HT1080 (cell line): ENCODE results near the gene NPC1L1. TPM values are rescaled to one million over a fixed set of nuclear protein-coding genes. Genes with fewer than 3 reads are reported as not detected.
A peak's percentile ranks its signal among the peaks of the same experiment; 100 is the strongest.

ENCODE experiments used
- DNase-seq: peaks from one replicate; pipeline ENCODE4 v3.0.0-alpha.2; 2015; ENCODE audit warnings: low read depth
- polyA plus RNA-seq, 2 experiments: library from polyadenylated mRNA; depleted of rRNA; stranded (reverse); fragments of >200 nt; gene quantifications; 2 replicates each; pipeline ENCODE4 v1.2.3, GENCODE V29; 2015
- total RNA-seq: library from RNA; depleted of rRNA; stranded (reverse); fragments of >200 nt; shearing (Covaris generic); gene quantifications from 2 replicates; pipeline ENCODE4 v1.2.3, GENCODE V29; 2014; rRNA removed

The NPC1L1 gene, protein sequence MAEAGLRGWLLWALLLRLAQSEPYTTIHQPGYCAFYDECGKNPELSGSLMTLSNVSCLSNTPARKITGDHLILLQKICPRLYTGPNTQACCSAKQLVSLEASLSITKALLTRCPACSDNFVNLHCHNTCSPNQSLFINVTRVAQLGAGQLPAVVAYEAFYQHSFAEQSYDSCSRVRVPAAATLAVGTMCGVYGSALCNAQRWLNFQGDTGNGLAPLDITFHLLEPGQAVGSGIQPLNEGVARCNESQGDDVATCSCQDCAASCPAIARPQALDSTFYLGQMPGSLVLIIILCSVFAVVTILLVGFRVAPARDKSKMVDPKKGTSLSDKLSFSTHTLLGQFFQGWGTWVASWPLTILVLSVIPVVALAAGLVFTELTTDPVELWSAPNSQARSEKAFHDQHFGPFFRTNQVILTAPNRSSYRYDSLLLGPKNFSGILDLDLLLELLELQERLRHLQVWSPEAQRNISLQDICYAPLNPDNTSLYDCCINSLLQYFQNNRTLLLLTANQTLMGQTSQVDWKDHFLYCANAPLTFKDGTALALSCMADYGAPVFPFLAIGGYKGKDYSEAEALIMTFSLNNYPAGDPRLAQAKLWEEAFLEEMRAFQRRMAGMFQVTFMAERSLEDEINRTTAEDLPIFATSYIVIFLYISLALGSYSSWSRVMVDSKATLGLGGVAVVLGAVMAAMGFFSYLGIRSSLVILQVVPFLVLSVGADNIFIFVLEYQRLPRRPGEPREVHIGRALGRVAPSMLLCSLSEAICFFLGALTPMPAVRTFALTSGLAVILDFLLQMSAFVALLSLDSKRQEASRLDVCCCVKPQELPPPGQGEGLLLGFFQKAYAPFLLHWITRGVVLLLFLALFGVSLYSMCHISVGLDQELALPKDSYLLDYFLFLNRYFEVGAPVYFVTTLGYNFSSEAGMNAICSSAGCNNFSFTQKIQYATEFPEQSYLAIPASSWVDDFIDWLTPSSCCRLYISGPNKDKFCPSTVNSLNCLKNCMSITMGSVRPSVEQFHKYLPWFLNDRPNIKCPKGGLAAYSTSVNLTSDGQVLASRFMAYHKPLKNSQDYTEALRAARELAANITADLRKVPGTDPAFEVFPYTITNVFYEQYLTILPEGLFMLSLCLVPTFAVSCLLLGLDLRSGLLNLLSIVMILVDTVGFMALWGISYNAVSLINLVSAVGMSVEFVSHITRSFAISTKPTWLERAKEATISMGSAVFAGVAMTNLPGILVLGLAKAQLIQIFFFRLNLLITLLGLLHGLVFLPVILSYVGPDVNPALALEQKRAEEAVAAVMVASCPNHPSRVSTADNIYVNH (N-terminal part only)
- total RNA-seq, result not detected in 2 replicates
- not detected in 2 replicates for polyA plus RNA-seq (2015; cell fraction: cytosol; rRNA removed)
- polyA plus RNA-seq (2015; cell fraction: nucleus; rRNA removed), result not detected in 2 replicates

DNA sequence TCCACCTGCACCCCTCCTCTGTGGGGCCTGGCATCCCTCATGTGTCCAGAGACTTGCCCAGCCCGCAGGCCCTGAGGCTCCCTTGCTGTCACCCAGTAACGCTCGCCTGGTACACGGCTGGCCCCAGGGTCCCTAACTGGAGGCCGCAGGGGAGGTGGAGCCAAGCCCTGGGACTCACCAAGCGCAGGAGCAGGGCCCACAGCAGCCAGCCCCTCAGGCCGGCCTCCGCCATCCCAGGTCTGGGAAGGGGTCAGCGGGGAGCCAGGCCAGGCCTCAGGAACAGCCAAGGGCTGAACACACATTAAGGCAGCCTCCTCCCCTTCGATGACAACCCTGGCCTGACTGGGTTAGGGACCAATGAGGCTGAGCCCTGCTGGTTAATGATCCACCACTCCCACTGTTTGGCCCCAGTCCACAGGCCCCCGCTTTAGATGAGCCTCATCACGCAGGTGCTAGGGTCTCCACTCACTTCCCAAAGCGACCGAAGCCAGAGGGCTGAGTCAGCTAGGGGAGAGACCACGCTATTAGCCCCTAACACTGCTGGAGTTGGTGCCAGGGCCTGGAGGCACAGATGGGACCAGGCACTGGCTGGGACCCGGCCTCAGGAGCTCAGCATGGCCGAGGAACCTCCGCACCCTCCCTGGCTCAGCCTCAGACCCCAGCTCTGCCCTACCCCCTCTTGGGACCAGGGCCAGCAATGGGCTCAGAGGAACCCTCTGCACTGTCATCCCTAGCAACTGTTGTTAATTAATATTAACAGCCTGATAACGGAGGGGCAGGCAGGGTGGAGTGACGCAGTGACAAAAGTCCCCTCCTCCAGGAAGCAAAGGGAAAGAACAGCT is at the start of gene NPC1L1:
Gene NPC1L1, minus strand, starts transcription at position 303 of the 842 bp plus-strand sequence. Its CDS starts 71 bp downstream, at position 232.
- DNase-seq, result no peak

DNA sequence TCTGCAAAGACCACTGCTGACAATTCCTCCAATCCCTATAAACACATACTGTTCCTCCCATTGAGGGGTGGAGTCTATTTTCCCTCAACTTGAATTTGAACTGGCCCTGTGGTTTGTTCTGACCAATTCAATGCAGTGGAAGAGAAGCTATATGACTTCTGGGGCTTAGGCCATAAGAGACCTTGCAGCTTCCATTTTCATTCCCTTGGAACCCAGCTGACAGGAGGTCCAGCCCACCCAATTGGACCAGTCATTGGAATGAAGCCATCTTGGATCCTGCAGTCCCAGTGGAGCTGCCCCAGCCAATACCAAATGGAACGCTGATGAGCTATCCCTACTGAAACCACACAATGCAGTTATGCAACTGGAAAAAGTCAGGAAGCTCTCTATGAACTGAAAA is 49.8 kb upstream of the NPC1L1 start:
- no peak for DNase-seq

DNA sequence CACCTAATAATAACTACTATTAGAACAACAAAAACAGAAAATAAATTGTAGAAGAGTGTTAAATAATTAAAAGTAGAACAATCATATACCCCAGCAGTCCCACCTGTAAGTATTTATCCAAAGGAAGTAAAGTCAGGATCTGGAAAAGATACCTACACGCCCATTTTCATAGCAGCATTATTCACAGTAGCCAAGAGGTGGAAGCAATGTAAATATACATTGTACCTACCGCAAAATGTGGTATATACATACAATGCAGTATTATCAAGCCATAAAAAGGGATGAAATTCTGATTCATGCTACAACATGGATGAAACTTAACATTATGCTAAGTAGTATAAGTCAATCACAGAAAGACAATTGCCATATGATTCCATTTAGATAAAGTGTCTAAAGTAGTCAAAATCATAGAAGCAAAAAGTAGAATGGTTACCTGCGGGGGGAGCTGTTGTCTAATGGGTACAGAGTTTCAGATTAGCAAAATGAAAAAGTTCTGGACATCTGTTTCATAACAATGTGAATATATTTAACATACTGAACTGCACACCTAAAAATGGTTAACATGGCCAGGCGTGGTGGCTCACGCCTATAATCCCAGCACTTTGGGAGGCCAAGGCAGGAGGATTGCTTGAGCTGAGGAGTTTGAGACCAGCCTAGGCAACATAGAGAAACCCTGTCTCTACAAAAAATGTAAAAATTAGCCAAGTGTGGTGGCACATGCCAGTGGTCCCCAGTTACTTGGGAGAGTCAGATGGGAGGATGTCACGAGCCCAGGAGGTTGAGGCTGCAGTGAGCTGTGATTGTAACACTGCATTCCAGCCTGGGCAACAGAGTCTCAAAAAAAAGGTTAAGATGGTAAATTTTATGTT is 46.9 kb upstream of the NPC1L1 start:
- DNase-seq, result peak; percentile 71

DNA sequence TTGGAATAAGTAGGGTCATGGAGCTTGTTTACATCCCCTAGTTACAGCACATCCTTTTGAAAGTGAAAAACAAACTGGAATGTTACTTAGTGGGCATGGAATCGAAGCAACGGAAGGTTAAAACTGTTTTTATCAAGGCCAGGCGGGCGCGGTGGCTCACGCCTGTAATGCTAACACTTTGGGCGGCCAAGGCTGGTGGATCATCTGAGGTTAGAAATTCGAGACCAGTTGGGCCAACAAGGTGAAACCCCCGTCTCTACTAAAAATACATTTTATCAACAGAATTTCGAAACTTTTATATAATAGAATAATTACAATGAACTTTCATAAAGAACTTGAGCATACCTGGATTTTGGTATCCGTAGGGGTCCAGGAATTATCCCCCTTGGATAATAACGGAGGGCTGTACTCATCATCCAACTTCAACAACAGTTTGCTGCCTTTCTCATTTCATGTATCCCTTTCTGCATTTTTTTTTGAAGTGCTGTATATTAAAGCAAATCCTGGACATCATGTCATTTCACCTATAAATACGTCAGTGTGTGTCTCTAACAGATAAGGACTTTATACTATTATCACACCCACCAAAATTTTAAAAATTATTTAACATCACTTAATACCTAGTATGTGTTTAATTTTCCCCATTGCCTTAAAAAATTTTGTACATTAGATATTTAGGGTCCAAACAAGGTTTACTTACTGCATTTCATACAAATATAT is 42.2 kb upstream of the NPC1L1 start:
- DNase-seq, result no peak

DNA sequence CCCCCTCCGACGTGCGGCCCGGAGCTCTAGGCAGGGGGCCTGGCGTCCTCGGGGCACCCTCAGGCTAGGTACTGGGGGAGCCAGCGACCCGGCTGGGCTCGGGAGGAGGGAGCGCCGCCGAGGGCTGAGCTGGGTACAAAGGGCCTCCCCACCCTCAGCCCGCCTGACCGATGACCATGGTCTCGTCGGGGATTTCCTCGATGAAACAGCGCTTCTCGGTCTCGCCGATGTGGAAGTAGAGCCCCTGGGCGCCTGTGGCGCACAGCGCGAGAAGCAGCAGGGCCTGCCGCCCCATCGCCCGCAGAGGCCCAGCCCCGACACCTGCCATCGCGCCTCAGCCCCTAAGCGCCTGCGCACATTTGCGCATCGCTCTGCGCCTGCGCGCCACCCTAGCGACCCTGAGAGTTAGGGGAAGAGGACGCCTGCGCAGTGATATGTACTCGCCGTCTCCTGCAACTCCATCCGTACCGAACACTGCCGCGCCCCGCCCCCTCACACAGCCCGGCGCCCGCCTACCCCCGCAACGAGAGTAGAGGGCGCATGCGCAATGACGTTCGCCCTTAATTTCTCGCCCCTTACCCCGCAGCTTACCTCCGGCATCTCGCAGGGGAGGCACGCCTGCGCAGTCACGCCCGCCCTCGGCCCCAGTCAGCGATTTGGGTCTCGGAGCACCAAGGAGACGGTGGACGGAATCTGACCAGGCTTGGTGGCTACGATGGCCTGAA is 40.9 kb upstream of the NPC1L1 start, which contains the start of gene TMED4:
Gene TMED4, minus strand, starts transcription at position 353 of the 725 bp plus-strand sequence. Its CDS starts 25 bp downstream, at position 328.
- peak; percentile 98 for DNase-seq

DNA sequence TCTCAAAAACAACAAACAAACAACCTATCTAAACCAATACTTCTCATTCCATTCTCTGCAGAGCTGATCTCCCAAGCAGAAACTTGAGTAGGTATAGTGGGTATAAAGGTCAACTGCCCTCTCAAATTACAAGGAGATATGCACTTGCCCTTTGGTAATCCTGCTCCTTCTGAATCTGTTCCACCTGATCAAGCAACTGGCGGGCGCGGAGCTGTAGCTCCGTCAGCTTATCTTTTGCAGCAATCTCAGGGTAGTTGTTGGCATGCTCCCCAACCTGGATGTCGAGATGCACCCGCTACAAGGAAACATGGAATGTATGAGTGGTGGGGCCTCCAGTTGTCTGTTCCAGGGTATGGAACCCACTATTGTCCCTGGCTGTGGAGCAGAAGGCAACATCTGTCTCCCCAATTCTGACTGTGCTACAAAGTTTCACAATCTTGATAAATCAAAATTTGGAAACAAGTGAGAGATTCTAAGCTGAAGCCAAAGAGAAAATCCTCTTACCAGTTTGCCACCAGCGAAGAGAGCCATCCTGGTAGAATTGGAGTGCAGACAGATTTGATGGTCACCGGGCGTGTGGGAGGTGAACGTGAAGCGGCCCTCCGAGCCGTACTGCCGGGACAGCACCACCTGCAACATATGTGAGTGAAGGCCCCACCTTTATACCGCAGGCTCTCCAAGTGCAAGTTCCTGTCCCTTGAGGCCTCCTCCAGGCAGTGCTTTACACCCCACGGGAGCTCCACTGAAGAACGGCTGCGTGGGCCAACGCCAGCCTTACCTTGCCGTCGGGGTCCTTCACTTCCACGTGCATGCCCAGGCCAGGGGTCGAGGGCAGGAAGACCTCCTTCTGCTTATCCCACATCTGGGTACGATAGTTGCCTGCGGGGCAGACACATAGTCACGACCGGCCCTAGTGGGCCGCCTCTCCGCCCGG is 40.1 kb upstream of the NPC1L1 start:
- DNase-seq, result no peak

DNA sequence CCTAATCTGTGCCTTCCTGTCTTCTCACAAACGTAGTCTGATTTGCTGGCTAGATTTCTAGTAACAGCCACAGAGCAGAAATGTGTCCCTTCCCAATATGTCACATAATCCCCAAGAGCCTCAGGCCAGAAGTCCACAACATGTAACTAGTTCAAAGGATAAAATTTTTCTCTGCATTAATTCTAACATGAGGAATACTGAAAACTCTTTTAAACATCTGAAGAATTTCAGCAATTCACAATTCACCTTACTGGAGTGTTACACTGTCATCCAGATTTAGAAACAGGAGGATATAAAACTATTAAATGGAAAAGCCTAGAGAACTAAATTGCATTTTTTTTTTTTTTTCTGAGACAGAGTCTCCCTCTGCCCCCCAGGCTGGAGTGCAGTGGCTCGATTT is 35.1 kb upstream of the NPC1L1 start:
- no peak for DNase-seq

DNA sequence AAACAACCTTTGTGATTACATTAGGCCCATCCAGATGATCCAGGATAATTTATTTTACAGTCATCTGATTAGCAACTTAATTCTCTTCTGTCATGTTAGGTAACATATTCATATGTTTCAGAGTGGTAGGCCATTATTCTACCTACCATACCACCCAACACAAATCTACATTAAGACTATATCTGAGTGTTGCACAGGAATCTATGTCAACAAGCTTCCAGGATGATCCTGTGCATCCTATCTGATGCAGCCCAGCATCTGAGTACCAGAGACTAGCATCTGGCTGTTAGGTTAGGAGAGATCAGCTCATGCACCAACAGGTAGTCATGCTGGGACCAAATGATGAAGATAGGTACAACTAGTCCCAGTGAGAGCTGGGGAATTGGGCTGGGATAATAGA is 33.9 kb upstream of the NPC1L1 start:
- DNase-seq, result no peak

DNA sequence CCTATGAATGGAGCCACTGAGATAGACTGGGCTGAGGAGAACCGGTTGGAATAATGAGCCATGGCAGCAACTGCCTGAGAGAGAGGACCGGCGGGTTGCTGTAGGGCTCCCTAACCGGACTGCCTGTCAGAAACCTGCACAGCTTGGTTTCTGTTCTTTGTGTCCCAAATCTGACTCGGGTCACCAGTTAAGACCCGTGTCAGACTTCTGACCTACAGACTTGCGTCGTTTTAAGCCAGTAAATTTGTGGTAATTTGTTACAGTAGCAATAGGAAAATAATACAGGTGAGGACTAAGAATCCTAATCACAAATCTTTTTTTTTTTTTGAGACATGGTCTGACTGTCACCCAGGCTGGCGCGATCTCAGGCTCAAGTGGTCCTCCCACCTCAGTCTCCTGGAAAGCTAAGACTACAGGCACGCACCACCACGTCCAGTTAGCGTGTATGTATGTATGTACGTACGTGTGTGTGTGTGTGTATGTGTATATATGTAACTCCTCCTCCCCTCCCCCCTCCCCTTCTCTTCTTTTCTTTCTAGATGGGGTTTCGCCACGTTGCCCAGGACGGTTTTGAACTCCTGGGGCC is 33.2 kb upstream of the NPC1L1 start:
- DNase-seq, result no peak

DNA sequence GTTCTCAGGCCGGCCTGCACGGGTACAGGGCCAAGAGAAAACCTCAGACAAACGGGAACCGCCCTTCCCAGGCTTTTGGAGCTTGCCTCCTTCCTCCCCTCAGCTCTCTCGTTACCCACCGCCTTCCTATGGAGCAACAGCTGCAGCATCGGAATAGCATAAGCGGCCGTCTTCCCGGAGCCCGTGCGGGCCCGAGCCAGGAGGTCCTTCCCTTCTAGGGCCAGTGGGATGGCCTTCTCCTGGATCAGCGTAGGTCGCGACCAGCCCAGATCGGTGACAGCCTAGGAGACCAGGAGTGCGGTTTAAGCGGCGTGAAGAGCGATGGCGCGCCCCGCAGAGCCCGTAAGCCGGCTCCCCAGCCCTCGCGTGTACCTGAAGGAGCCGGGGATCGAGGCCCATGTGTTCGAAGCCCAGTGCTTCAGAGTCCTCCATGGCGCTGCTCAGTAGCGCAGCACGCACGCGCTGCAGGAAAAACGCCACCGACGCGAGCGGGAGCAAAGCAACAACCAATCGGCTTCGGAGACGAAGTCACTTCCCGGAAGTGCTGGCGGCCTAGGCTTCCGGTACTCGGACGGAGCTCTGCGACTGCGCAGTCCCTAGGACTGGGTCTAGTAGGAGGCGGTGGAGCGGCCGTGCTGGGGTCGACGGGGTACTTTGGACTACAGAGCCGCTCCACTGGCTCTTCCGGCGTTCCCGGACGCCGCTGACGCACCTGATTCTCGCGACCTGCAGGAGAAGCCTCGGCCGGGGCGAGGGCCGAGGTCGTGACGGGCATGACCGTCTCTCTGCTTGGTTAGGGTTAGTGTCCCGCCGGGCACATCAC is 32.5 kb upstream of the NPC1L1 start, which contains the start of gene DDX56:
Gene DDX56, minus strand, starts transcription at position 445 of the 823 bp plus-strand sequence. Its CDS starts 13 bp downstream, at position 432.
- DNase-seq, result peak; percentile 92

DNA sequence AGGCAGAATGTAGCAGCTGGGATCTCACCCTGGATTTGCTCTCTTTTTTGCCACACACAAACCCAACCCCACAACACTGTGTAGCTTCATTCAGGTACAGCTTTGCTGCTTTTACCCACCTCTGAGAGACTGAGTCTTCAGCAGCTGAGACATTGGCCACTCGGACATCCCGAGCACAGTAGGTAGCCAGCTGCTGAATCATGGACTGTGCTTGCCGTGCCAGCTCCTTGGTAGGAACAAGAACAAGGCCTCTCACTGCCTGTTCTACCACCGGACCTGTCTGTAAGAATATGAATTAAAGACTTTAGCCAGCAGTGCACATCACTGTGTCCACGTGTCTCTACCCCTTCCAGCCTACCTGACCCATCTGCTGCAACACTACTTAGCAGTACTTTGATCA is 31.6 kb upstream of the NPC1L1 start:
- no peak for DNase-seq

DNA sequence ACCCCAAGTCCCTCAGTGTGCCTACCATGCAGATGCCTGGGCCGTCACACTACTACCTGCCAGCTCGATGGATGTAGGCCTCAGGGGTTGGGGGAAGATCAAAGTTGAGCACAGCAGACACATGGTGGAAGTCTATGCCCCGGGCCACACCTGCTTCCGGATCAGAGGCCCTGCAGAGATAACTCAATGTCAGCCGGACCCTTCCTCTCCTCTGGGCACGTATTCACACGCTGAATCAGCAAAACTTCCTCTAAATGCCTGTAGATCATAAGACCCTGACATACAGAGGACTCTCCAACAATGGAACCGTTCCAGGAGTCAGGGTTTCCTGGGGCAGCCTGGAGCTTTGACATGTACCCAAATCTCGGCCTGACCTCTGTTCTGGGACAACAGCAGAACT is 28.8 kb upstream of the NPC1L1 start:
- no peak for DNase-seq

DNA sequence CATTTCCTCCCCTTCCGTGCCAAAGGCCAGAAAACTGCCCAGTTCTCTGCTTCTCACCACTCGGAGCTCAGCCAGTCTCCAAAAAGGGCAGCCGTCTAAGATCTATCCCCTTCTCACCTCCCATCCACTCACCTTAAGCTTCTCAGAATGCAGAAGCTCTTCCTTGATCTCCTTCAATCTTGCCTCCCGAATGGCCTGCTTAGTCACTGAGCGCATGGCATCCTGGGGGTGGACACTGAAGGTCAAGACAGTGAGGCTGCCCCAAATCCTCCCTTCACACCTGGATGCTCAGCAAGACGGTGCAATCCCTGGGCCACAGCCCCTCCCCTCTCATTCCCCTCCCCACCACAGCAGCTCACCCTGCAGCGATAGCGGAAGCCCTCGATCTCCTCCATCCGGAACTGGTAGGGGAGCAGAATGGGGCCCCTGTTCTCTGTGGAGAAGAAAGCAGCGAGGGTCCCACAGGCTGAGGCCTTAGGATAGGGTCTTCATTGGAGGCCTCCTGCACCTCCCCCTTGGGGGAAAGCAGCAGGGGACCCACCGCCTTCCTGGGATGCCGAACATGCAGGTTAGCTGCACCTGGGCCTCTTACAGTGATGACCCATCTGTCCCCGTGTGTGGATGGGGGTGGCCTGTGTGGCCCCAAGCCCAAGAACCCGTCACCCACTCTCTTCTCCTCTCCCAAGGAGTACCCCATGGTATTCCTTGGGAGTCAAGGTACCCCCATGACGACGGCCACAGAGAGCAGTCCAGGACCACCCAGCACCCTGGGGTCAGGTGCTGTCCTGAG is 27.8 kb upstream of the NPC1L1 start:
- DNase-seq, result no peak

DNA sequence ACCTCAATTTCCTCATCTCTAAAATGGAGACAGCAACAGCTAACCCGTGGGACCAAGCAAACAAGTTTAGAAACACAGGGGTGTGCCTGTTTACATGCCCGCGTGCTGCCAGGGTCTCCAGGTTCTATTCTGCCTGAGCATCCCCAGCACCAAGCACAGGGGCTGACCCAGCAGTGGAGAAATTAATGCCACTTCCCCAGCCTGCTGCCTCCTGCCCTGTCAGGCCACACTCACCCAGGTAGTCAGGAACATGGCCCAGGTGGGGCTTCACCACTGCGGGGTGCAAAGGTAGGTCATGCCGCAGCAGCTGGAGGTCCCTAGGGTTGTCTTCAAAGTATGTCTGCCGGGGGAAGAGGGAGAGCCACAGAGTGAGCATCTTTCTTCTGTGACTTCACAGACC is 26.8 kb upstream of the NPC1L1 start:
- DNase-seq, result no peak
